ENCODE results near the gene MUC20.
"Not testable (repeated sequence)": the region's sequence is repeated elsewhere in the genome, so short reads cannot be mapped to it uniquely, and the experiment has no call there.

Gene MUC20

DNA sequence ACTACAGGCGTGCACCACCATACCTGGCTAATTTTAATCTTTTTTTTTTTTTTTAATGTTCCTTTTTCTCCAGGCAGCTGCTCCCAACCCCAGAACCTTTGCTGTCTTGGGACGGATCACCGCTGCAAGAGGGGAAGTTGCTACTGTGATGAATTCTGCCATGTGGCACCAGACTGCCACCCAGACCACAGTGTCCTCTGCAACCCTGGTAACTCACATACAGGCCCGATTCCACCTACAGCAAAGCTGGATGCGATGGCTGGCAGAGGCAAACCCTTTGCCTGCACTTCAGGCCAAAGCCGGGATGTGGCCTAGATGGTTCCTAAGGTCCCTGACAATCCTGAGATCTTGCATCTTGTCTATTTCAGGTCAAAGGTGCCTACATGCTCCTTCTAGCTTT, 12.7 kb upstream of the MUC20 start:
- ChIA-PET CTCF (interaction anchor here (1.3 kb wide), 1 partner anchor 143 kb away, joined by 4 read pairs; no protein-coding TSS in a partner anchor), POLR2A (interaction anchor here (0.6 to 0.8 kb wide), 2 partner anchors 9 to 15 kb away, joined by 3 read pairs; no protein-coding TSS in a partner anchor)
- TF ChIP-seq CTCF (IDR thresholded peaks at IDR 0.05; ENCODE audit: insufficient read depth, low read length, missing control alignments) = no peak
- no peak for DNase-seq (ENCODE audit: low read depth, low spot score)
- no peak overlapping the region for H3K4me3 ChIP-seq (ENCODE audit: low read depth, low read length)

DNA sequence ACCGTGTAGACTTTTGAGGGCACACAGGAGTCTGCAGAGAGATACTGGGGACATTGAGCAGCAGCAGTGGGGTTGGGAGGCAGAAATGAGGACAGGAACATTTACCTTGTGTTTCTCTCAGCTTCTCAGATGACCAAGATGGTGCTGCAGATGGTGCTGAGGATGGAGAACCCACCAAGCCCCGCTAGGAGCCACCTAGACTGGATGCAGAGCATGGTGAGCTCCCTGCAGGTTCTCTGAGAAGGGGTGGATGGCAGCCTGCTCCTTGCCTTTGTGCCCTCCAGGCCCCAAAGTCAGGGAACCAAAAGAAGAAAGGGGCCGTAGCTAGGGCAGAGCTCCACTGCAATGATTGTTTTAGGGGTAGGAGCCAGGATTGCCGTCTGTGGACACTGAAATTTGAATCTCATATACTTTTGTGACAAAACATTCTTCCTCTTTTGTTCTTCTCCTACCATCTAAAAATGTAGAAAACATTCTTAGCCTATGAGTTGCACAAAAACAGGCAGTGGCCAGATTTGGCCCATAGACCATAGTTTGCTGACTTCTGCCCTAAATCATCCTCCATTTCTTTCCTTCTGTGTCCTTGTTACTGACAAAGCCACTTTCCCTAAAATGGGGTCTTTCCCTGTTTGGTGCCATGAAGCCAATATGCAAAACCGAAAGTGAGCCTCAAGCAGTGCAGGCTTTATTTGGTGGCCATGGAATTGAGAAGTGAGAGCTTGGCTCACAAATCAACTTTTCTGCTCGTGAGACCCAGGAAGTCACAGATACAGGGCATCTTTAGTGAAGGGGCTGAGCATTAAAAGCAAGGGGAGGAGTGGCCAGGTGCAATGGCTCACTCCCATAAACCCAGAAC, 11.9 kb upstream of the MUC20 start:
- no peak for TF ChIP-seq CTCF (IDR thresholded peaks at IDR 0.05; ENCODE audit: insufficient read depth, low read length, missing control alignments)
- CTCF ChIA-PET = interaction anchor here (1.3 kb wide), 1 partner anchor 142 kb away, joined by 4 read pairs; no protein-coding TSS in a partner anchor
- POLR2A ChIA-PET = interaction anchor here (0.6 to 0.8 kb wide), 2 partner anchors 10 to 16 kb away, joined by 3 read pairs; no protein-coding TSS in a partner anchor
- no peak overlapping the region for H3K4me3 ChIP-seq (ENCODE audit: low read depth, low read length)
- no peak for DNase-seq (ENCODE audit: low read depth, low spot score)

DNA sequence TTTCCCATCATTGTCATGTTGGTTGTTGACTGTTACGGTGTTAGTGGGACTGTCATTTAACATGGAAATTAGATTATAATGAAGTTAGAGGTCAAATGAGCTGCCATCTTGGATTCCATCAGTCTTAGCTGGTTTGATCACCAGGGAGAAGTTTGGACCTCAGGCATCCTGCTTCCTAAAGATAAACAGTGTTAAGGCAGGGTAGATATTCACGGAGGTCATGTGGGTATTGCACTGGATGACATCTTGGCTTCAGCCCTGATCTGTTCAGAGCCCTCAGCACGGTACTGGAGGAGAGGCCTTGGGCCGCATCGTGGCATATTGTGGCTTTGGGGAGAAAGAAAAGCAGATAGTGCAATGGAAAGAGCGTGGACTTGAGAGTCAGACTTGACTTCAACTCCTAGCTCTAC, 11.1 kb upstream of the MUC20 start:
- no peak overlapping the region for H3K4me3 ChIP-seq (ENCODE audit: low read depth, low read length)
- no peak for TF ChIP-seq CTCF (IDR thresholded peaks at IDR 0.05; ENCODE audit: insufficient read depth, low read length, missing control alignments)
- DNase-seq (ENCODE audit: low read depth, low spot score) = no peak
- POLR2A ChIA-PET = no interaction called here
- CTCF ChIA-PET = no interaction called here

DNA sequence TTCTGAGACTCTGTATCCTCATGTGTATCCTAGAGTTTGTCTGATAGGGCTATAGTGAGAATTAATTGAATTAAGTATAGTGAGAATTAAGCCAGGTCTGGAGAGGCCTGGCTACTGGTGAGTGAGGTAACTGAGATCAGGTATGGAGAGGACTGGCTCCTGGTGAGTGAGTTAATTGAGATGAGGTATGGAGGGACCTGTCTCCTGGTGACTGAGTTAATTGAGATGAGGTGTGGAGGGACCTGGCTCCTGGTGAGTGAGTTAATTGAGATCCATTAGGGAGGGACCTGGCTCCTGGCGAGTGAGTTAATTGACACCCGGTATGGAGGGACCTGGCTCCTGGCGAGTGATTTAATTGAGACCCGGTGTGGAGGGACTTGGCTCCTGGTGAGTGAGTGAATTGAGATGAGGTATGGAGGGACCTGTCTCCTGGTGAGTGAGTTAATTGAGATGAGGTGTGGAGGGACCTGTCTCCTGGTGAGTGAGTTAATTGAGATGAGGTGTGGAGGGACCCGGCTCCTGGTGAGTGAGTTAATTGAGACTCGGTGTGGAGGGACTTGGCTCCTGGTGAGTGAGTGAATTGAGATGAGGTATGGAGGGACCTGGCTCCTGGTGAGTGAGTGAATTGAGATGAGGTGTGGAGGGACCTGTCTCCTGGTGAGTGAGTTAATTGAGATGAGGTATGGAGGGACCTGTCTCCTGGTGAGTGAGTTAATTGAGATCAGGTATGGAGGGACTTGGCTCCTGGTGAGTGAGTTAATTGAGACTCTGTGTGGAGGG, 10.5 kb upstream of the MUC20 start:
- POLR2A ChIA-PET; CTCF ChIA-PET; DNase-seq (ENCODE audit: low read depth, low spot score); H3K4me3 ChIP-seq (ENCODE audit: low read depth, low read length): not testable (repeated sequence)

DNA sequence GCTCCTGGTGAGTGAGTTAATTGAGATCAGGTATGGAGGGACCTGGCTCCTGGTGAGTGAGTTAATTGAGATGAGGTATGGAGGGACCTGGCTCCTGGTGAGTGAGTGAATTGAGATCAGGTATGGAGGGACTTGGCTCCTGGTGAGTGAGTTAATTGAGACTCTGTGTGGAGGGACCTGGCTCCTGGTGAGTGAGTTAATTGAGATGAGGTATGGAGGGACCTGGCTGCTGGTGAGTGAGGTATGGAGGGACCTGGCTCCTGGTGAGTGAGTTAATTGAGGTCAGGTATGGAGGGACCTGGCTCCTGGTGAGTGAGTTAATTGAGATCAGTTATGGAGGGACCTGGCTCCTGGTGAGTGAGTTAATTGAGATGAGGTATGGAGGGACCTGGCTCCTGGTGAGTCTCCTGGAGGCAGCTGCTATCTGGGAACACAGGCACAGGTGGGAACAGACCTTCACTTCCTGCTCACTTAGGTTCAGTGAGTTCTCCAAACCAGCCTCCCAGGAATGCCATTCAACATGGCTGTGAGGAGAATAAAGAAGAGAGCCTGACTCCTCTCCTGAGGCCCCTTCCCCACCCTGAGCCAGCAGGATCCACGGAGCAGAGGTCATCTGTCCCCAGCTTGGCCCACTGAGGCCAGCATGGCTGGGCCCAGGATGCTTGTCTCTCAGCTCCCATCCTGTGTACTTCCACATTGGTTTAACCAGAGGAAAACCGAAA, 9.5 kb upstream of the MUC20 start:
- DNase-seq (ENCODE audit: low read depth, low spot score); H3K4me3 ChIP-seq (ENCODE audit: low read depth, low read length); POLR2A ChIA-PET: not testable (repeated sequence)
- CTCF ChIA-PET = interaction anchor here (0.8 kb wide), 1 partner anchor 138 kb away, joined by 3 read pairs; no protein-coding TSS in a partner anchor

DNA sequence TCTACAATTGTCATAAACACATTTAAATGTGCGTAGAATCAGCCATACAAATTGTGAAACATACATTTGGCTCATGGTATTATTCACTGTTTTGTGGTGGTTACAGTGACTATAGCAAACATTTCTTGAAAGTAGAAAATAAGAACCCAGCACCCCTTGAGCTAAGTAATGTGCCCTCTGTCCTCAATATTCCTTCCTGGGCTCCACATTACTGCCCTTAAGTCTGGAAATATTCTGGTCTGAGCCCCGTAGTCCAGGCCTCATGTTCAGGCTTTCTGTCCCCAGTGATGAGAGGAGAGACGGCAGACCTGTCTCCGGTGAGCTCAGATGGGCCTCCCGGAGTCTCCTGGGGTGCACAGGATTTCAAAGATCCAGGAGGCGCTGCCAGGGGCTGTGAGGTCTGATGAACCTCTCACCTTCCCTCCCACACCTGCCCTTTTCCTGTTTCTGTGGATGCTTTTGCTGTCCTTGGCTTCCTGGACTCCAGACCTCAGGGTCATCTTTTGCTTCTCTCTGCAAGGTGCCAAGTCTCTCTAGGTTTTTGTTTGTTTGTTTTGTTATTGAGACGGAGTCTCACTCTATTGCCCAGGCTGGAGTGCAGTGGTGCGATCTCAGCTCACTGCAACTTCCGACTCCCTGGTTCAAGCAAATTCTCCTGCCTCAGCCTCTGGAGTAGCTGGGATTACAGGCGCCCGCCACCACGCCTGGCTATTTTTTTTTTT, 8.8 kb upstream of the MUC20 start:
- POLR2A ChIA-PET = no interaction called here
- no peak for TF ChIP-seq CTCF (IDR thresholded peaks at IDR 0.05; ENCODE audit: insufficient read depth, low read length, missing control alignments)
- no peak overlapping the region for H3K4me3 ChIP-seq (ENCODE audit: low read depth, low read length)
- no peak for DNase-seq (ENCODE audit: low read depth, low spot score)
- CTCF ChIA-PET = interaction anchor here (0.8 kb wide), 1 partner anchor 138 kb away, joined by 3 read pairs; no protein-coding TSS in a partner anchor

DNA sequence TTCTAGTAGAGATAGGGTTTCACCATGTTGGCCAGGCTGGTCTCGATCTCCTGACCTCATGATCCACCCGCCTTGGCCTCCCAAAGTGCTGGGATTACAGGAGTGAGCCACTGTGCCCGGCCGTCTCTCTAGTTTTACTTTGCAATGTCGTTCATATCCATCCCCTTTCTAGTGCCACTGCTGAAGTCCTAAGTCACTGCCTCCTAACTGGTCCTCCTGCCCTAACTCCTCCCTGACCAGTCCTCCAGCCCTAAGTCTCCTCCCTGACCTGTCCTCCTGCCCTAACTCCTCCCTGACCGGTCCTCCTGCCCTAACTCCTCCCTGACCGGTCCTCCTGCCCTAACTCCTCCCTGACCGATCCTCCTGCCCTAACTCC, 8.3 kb upstream of the MUC20 start:
- DNase-seq (ENCODE audit: low read depth, low spot score); H3K4me3 ChIP-seq (ENCODE audit: low read depth, low read length); CTCF ChIA-PET; POLR2A ChIA-PET: not testable (repeated sequence)

GRCh38 chr3:195713150-195713549, 7.6 kb upstream of the MUC20 start:
- POLR2A ChIA-PET; DNase-seq (ENCODE audit: low read depth, low spot score); CTCF ChIA-PET; H3K4me3 ChIP-seq (ENCODE audit: low read depth, low read length): not testable (repeated sequence)
